HG02981 (cell line): Measurements from ENCODE around the gene GPD2.
"Not testable (repeated sequence)": the region's sequence is repeated elsewhere in the genome, so short reads cannot be mapped to it uniquely, and the experiment has no call there.

Experiments used
- ATAC-seq: cut with Tn5 transposase; IDR thresholded peaks from one replicate; pipeline ENCODE4 v1.9.1; 2021; ENCODE audit warnings: mild to moderate bottlenecking, moderate library complexity; ENCODE audit not compliant: unreplicated experiment

Gene GPD2

DNA sequence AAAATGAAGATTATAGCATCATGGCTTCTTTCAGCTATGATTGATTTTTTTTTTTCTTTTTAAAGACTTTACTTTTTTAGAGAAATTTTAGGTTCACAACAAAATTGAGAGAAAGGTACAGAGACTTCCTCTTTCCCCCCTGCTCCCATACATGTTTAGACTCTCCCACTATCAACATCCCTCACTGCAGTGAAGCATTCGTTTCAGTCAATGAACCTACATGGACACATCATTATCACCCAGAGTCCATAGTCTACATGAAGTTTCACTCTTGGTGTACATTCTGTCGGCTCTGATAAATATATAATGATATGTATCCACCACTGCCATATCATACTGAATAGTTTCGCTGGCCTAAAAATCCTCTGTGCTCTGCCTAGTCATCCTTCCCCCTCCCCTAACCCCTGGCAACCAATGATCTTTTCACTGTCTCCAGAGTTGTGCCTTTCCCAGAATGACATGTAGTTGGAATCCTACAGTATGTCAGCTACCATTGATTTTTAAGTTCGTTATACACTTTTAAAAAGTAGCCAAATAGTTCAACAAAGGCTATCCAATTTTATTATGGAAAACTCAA lies 86.8 kb downstream of the GPD2 start:
- no peak for ATAC-seq

DNA sequence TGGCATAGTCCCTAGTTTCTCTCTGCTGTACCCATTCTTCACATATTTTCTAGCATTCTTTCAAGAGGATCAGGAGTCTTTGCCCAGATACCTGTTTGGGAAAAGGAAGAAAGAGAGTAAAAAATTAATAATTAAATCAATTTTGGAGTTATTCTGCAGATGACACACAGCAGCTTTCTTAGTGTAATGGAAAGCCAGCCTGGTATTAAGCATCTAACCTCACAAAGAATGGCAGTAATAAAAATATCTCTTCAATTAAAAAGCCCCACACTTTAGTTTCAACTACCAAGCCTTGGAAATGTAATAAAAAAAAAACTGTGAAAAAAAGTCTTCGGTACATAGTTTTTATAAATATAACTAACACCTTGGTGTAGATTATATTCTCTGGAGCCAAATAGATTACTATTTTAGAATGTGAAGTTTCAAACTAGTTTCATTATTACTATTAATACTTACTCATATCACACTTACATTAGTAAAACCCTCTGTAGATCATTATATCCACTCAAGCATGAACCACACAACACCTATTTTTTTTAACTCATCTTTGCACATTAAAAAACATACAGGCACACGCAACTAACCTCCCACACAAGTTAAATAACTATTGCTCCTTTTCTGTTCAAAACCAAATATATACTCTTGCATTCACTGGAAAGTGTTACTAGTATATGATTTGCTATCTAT lies 90.9 kb downstream of the GPD2 start:
- ATAC-seq: peak; percentile 96

DNA sequence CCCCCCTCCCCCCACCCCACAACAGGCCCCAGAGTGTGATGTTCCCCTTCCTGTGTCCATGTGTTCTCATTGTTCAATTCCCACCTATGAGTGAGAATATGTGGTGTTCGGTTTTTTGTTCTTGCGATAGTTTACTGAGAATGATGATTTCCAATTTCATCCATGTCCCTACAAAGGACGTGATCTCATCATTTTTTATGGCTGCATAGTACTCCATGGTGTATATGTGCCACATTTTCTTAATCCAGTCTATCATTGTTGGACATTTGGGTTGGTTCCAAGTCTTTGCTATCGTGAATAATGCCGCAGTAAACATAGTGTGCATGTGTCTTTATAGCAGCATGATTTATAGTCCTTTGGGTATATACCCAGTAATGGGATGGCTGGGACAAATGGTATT lies 92.4 kb downstream of the GPD2 start:
- not testable (repeated sequence) for ATAC-seq

DNA sequence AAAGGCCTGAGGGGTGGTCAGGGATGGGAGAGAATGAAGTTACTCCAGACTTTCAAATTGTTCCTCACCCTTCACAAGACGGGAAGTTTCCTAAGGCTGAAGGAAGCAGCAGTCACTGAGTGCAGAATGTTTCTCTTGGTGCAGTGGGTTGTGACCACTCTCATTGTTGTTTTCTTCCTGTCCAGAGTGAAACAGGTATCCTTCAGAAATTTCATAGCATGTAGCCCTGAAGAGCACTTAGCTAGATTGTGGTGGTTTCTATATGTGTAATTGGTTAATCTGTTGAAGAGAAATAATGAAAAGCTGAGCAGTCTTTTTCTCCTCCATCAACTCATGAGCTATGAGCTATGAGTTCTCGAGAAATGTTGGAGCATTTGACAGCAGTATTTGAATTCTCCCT lies 96.8 kb downstream of the GPD2 start:
- ATAC-seq: peak; percentile 39

DNA sequence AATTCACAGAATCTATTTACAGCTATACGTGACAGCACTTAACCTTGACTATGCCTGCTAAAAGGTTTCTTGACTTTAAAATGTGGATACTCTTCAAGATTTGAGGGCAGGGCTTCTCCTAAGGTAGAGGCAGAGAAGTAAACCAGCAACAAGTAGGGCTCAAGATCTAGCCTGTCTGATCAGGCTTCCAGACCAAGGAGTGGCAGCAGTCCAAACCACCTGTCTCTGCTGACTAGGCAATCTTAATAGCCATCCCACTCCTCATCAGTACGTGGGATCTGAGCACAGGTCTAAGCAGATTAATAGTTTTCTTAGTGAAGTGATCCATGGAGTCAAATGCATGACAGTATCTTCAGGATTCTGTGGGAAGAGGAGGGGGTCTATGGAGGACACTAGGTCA lies 100.4 kb downstream of the GPD2 start:
- no peak for ATAC-seq

DNA sequence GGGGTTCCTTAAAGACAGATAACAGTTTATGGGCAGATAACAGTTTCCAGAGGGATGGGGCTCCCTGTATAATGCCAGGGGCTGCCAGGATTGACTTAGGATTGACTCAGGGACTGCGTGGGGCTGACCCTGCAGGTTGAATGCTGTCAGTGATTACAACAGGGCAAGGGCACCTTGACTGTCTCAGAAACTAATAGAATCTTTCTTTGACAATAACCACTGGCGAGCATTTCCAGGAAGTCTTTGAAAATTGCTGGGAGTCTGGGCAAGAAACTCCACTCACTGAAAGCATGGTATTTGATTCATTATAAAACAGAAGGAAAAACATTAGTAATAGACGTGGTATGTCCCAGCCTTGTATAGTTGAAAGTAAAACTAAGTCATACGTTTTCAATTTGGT lies 101.0 kb downstream of the GPD2 start:
- no peak for ATAC-seq

DNA sequence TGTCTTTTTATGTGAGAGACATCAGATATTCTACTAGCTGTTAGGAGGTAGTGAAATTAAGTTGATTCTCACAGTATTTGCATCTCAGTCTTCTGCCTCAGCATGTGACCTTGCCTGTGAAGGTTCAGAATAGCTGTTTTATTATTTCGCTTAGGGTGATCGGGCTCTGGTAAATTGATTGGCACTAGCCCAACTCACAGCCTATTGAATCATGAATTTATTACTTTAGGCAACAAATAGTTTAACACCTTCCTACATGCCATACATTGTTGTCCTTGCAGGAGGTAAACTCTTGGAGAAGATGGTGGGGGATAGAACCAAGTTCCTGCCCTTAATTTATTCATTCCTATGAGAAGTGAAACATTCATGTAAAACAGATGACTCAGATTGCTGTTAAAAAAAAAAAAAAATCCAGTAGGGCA lies 101.9 kb downstream of the GPD2 start:
- peak; percentile 54 for ATAC-seq

DNA sequence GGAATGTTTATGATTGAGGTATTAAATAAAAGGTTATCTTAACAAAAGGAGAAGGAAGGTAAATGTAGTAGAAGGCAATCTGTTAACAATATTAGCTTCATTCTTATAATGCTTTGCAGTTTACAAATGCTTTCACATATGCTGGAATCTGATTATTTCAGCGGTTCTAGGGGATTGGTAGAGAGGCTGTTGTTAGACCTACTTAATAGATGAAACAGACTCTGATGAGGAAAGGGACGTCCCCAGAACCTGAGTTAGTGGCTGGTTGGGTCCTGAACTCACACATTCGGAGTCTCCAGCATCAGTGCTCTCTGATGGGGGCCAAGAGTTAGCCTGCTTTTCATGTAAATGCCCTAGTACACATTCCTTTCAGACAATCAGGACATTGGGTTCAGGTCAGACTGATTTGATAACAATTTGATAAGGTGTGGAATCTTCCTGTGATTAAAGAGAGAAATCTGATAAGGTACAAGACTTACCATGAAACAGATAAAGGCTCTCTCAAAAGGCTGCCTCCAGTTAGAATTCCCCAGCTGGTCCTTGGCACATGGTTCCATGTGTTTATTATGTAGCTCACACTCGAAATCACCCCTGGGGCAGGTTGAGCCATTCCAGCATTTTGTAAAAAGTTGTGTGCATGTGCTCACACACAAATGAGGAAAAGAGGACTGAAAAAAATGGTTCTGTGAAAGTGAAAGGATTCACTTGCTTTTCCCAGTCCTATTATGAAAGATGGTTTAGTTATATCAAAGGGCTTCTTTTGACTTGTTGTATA lies 103.1 kb downstream of the GPD2 start:
- ATAC-seq: no peak

DNA sequence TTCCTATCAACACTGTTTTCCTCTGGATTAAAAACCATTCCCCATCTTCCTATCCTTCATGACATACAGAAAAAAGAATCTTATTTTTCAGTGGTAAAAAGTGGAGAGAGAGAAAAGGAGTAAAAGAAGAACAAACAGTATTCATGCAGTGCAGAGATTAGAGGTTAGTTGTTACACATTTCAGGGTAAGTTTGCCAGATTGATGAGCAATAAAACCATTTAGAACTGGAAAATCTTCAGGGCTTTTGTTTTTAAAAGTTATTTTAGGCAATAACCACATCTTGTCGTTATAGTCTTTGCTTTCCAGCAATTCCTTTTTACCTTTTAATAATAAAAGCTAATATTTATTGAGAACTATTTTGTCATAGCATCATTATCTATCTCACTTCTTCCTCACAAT lies 104.5 kb downstream of the GPD2 start:
- no peak for ATAC-seq

DNA sequence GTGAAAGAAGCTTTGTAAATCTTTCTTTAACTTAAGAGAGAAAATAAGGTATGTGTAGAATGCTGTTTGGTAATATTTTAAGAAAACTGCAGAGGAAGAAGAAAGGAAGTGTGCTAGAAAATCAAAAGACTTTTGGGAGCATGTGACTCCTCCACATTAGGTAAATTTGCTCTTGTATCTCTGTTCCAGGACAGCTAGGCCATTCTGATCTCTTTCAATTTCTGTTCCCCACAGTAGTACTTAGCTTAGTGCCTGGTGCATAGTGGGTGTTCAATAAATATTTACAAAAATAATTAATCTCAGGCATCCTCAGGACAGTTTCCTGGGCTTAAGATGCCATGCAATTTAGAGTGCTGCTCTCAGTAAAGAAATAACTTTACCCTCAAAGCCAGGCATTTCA lies 105.0 kb downstream of the GPD2 start:
- ATAC-seq: no peak

DNA sequence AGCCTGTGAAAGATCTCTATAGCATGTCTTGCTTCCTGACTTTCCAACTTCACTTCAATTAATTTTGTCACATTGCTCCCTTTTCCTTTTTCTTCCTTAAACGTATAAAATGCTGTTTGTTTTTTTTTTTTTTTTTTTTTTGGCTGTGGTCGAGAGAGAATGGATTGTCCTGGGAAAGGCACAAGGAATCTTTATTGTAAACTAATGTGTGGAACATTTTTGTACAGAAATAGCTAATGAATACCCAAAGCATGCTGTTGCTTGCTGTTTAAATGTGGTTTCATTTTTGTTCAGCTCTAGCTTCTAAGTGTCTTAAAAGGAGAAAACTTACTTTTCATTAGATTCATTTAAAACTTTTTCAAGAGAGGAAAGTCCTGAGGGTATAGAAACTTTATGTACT lies 105.5 kb downstream of the GPD2 start:
- ATAC-seq: no peak

DNA sequence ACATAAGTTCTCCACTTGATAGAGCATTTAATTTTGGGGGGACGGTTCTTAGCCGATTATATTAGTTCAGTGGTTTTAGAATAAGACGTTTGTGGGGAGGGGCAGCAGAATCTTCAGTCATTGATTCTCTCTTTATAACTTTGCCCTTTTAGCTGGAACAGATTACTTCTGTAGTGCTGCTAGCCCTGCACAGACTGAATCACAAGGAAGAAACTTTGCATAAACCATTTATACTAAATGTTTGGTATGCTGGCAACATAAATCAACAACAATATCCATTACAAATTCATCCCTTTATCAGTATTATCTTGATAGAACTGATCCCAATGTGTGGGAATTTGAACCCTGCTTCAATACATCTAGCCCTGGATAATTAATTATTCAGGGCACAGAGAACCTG lies 112.2 kb downstream of the GPD2 start:
- ATAC-seq: no peak

DNA sequence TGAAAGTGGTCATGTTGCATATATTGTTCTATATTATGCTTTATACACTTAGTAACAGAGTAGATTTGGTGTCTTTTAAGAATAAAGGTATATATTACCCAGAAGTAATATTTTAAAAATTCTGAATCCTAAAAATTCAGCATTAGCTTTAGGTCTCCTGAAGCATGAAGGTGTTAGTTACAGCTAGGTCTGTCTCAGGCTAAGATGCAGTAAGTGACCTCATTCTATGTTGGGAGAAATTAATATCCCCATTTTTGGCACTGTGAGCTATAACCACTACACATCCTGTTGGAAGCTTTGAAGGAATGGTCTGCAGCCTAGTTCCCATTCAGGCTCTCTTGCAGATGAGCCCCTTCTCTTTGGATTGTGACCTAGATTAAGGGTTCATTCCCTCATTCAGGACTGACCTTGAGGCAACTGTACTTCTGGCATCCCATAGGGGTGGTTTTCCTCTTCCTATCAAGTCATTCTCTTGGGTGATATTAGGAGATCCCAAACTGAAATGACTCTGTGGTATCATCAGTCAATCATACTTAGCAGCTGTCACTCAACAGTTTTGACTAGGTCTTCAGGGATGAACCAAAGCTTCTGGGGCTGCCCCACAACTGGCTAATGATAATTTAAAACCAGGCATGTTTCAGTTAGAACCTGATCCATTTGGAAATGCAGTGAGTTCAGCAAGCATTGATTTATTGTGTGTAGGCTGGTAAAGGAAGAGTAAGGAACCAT lies 117.7 kb downstream of the GPD2 start:
- ATAC-seq: no peak

DNA sequence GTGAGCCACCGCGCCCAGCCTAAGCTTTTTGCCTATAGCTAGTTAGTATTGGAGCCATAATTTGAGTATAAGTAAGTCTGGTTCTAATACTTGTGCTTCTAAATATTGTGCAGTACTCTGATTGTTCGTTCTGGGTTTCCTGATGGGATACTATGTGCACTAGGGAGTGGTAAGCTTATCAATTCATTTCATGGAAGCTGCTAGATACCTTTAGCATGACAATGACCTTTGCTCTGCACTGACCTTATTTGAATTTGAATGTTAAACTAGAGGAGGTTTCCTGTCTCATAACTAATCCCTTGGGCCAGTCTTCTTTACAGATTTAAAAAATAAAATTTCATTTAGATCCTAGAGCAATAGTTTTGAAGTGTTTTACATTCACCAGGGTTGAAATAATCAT lies 125.1 kb downstream of the GPD2 start:
- no peak for ATAC-seq

DNA sequence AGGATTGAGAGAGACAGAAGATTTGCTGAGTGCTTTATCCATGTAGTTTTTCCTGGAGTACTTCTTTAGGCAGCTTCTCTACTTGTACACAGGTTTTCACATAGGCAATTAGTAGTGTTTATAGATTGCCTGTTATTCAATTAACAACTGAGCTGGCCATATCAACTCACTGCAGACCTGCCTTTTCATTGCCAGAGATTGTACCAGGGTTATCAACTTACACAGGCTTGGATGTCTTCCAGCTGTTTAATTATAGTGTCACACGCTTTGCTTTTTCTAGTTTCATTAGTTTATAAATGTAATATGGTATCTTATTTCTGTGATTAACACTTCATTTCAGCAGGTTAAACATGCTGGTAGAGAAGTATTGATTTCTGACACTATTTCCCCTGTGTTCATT lies 125.9 kb downstream of the GPD2 start:
- ATAC-seq: no peak

DNA sequence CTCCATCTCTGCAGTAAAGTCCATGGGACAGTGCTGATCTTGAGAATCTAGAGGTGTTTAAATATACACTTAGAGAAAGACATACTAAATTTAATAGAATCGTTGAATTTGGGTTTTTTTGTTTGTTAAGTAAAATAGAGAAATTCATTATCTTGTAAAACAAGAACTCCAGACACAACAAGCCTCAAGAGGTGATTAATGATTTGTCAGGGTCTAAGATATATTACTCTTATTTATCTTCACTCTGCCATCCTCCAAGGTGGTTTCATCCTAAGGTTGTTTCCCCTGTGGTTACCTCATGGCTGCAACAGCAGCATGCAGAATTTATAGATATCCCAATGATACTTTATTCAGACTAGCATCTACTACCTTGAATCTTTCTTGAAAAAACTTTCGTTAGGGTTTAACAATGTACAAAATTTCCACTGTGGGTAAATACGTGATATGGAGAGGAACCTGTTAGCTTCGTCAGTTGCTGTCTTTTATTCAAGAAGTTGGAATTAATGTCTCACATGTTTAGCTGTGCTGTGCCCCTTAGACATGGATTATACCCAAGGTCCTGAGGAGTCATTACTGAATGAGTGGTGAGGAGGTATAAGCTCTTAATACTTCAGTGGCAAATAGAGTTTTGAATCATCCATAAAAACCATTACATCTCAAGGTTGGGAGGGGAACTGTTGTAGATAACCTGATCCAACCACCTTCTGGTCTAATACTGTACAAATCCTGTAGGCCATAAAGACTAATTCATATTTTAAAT lies 128.0 kb downstream of the GPD2 start:
- no peak for ATAC-seq

DNA sequence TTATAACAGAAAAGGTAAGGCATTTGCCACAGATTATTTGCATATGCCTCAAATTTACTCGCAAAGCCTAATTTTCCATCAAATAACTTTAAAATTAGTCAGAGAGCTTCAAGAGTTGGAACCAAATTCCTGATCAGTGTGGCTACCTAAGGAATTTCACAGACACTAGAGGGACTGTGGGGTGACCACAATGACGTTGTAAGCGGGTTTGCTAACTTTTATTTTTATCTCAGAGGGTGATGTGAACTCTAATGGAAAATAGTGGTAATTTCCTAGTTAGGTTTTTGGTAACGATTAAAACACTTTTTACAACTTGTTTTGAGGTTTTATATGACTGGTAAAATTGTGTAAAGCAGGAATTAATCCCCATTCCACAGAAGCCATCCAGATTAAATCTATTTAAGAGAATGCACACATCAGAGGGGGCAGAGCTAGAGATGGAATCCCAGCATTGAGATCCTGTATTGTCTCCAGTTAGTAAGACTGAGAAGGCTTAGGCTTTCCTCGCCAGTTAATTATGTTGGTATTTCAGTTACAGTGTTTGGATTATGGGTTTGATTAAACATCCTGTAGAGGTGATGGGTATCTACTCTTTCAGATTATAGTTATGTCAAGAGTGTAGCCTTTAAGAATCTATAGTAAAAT lies 129.0 kb downstream of the GPD2 start:
- no peak for ATAC-seq

DNA sequence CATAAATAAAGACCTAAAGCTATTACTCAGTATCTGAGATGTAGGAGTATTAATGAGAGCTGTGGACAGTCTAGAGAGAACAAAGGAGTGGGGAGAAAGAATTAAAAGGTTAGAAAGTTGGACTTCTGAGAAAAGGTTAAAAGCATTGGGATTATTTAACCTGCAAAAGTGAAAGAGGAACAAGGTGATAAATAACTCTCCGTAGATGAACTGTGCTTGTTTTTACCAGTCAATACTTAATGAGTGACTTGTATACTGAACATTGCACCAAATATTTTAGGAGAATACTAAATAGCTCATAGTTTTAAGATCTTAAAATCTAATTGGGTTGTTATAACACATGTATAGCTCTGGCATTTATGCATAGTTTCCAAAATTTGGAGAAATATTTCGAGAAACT lies 137.5 kb downstream of the GPD2 start:
- peak; percentile 71 for ATAC-seq

DNA sequence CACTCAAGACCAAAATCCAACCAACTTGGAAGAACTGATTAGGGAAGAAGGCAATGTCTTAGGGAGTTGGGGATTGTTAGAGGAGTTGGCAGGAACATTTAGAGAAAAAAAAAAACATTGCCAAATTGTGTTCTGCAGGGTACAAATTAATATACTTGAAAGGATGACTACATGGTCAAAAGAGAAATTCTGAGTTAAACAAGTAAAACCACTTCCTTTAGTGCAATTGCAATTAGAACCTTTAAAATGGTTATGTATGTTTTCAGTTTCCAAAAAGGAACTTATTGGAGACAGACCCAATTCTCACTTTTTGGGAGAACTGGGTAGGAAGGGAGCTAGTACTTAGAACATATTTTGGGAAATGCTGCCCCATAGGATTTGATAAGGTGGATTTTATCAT lies 137.9 kb downstream of the GPD2 start:
- no peak for ATAC-seq

DNA sequence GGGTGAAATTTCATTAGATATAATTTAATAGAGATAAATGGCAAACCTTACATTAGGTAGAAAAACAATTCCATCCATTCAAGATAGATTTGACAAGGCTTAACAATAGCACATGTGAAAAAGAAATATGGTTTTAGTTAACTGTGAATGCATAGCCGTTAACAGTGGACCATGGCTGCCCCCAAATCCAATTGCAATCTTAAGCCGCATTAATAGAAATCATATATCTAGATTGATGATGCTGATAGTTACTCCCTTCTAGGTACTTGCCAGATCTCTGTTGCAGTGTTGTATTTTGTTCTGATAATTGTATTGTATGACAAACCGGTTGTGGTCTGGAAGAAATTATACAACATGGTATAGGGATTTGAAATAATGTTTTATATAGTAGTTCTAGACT lies 139.8 kb downstream of the GPD2 start:
- no peak for ATAC-seq
